Endodermal cell (in vitro differentiated cells): ENCODE data around the gene HCAR1. TPM values are rescaled to one million over a fixed set of nuclear protein-coding genes. Genes with fewer than 3 reads are reported as not detected.
"Not testable (repeated sequence)": the region's sequence is repeated elsewhere in the genome, so short reads cannot be mapped to it uniquely, and the experiment has no call there.

Source experiments
- DNase-seq: peaks from one replicate; pipeline ENCODE4 v3.0.0-alpha.2; 2017
- H3K27ac ChIP-seq: 2 replicates; pipeline ENCODE4 v1.5.1; 2013; ENCODE audit warnings: mild to moderate bottlenecking, low read depth, low read length, moderate library complexity
- H3K27me3 ChIP-seq: 2 replicates; pipeline ENCODE4 v1.6.1; 2013; ENCODE audit warnings: mild to moderate bottlenecking, low read length, moderate library complexity; ENCODE audit not compliant: insufficient read depth, control insufficient read depth, poor library complexity, severe bottlenecking
- H3K36me3 ChIP-seq: 2 replicates; pipeline ENCODE4 v1.7.0; 2013; ENCODE audit warnings: mild to moderate bottlenecking, low read length, moderate library complexity; ENCODE audit not compliant: control insufficient read depth, insufficient read depth
- H3K4me1 ChIP-seq: one replicate; pipeline ENCODE4 v1.7.0; 2013; ENCODE audit warnings: low read length; ENCODE audit not compliant: control insufficient read depth, insufficient read depth
- H3K4me3 ChIP-seq: 2 replicates; pipeline ENCODE4 v1.5.1; 2013; ENCODE audit warnings: mild to moderate bottlenecking, low read length, moderate library complexity
- H3K9ac ChIP-seq: 2 replicates; pipeline ENCODE4 v1.6.1; 2013; ENCODE audit warnings: mild to moderate bottlenecking, low read length, moderate library complexity; ENCODE audit not compliant: poor library complexity, severe bottlenecking; ENCODE audit errors: extremely low read depth
- H3K9me3 ChIP-seq: 2 replicates; pipeline ENCODE4 v1.6.1; 2013; ENCODE audit warnings: mild to moderate bottlenecking, low read length, moderate library complexity; ENCODE audit not compliant: control insufficient read depth
- H3K27ac Mint-ChIP-seq: 2 replicates; pipeline ENCODE4 v1.8.0; 2020; ENCODE audit warnings: mixed read lengths
- H3K27me3 Mint-ChIP-seq: 2 replicates; pipeline ENCODE4 v1.8.0; 2021; ENCODE audit warnings: mild to moderate bottlenecking, mixed read lengths; ENCODE audit not compliant: insufficient read depth
- H3K36me3 Mint-ChIP-seq: 2 replicates; pipeline ENCODE4 v1.8.0; 2020; ENCODE audit warnings: low read depth, mixed read lengths
- H3K4me1 Mint-ChIP-seq: 2 replicates; pipeline ENCODE4 v1.8.0; 2020; ENCODE audit warnings: mixed read lengths
- H3K4me3 Mint-ChIP-seq: 2 replicates; pipeline ENCODE4 v1.8.0; 2020; ENCODE audit warnings: mild to moderate bottlenecking, moderate library complexity, mixed read lengths
- H3K9me3 Mint-ChIP-seq: 2 replicates; pipeline ENCODE4 v1.8.0; 2020; ENCODE audit warnings: mild to moderate bottlenecking, mixed read lengths
- WGBS, 2 experiments: methylation state at CpG; one replicate each; pipeline versions ENCODE4 v1.1.5 to v1.1.7; 2013; ENCODE audit warnings: missing lambda C conversion rate in 2 of 2, mixed read lengths in 1 of 2; ENCODE audit not compliant: insufficient coverage in 1 of 2, insufficient read length in 1 of 2; 5-methylcytosine and 5-hydroxymethylcytosine counted together
- total RNA-seq, 2 donors: library from RNA; stranded (reverse); fragmentation: NEBNext Ultra II Directional in 1 of 2; extraction: Animal tissue kit (Norgen Biotek cat#: 25700) in 1 of 2; gene quantifications; 2 replicates in 1 of 2; 3 replicates in 1 of 2; pipeline ENCODE4 v1.2.1, GENCODE V29; 2021

Gene HCAR1
- total RNA-seq, 2 donors from 2014 or later = 0.04 TPM; not detected in 1

- H3K36me3 ChIP-seq, H3K9ac ChIP-seq, H3K9me3 ChIP-seq, H3K36me3 Mint-ChIP-seq, H3K27me3 Mint-ChIP-seq, H3K4me3 Mint-ChIP-seq, H3K27me3 ChIP-seq, H3K4me1 Mint-ChIP-seq, H3K27ac Mint-ChIP-seq, DNase-seq, H3K4me3 ChIP-seq, H3K27ac ChIP-seq, H3K9me3 Mint-ChIP-seq, H3K4me1 ChIP-seq: not testable (repeated sequence)
- WGBS, 2 experiments = no CpG with 5 or more reads among the region's 3 CpGs
These were observed 21.4 kb downstream of the HCAR1 start for GRCh38 chr12:122709287-122709686.

- H3K36me3 ChIP-seq, H3K27me3 ChIP-seq, H3K27ac Mint-ChIP-seq, H3K4me3 Mint-ChIP-seq, H3K4me1 ChIP-seq, H3K27me3 Mint-ChIP-seq, H3K36me3 Mint-ChIP-seq, H3K9me3 ChIP-seq, H3K4me1 Mint-ChIP-seq, H3K9ac ChIP-seq, H3K4me3 ChIP-seq, H3K27ac ChIP-seq, H3K9me3 Mint-ChIP-seq, DNase-seq: not testable (repeated sequence)
- WGBS, 2 experiments = no CpG with 5 or more reads among the region's 3 CpGs
These were observed 26.8 kb downstream of the HCAR1 start for GRCh38 chr12:122703841-122704240.

- not testable (repeated sequence) for H3K27me3 ChIP-seq, H3K27ac ChIP-seq, H3K36me3 ChIP-seq, DNase-seq, H3K36me3 Mint-ChIP-seq, H3K4me1 ChIP-seq, H3K9me3 Mint-ChIP-seq, H3K9ac ChIP-seq, H3K4me3 Mint-ChIP-seq, H3K27ac Mint-ChIP-seq, H3K4me3 ChIP-seq, H3K9me3 ChIP-seq, H3K27me3 Mint-ChIP-seq, H3K4me1 Mint-ChIP-seq
- WGBS, 2 experiments = 96 to 97% methylated on average over 9 to 22 of the region's 22 CpGs
These were observed 27.6 kb downstream of the HCAR1 start, which contains the start of gene HCAR2 for GRCh38 chr12:122702890-122703611. Gene HCAR2, minus strand, starts transcription at chr12:122703357. Its CDS starts 74 bp downstream, at chr12:122703283.

- not testable (repeated sequence) for H3K36me3 Mint-ChIP-seq
These were observed 29.2 kb downstream of the HCAR1 start for GRCh38 chr12:122701481-122701880.

GRCh38 chr12:122700038-122700710 is 30.5 kb downstream of the HCAR1 start:
- H3K4me1 Mint-ChIP-seq = peaks cover 13% of the 10 kb centered on the region
- not testable (repeated sequence) for DNase-seq, H3K36me3 Mint-ChIP-seq, H3K36me3 ChIP-seq, H3K27me3 Mint-ChIP-seq, H3K9ac ChIP-seq, H3K9me3 ChIP-seq, H3K27ac Mint-ChIP-seq, H3K4me3 Mint-ChIP-seq, H3K27ac ChIP-seq, H3K4me1 ChIP-seq, H3K4me3 ChIP-seq, H3K27me3 ChIP-seq, H3K9me3 Mint-ChIP-seq
- whole genome bisulfite sequencing, 2 experiments = 100% methylated on average over 1 of the region's 9 CpGs; no CpG with 5 or more reads in 1 of the 2 experiments

More at GRCh38 chr12:122701481-122701880, 29.2 kb downstream of the HCAR1 start:
- not testable (repeated sequence) for H3K4me3 Mint-ChIP-seq, H3K9me3 ChIP-seq, H3K9ac ChIP-seq, H3K36me3 ChIP-seq, H3K27me3 ChIP-seq, DNase-seq, H3K27me3 Mint-ChIP-seq, H3K9me3 Mint-ChIP-seq, H3K27ac Mint-ChIP-seq, H3K4me1 ChIP-seq, H3K27ac ChIP-seq, H3K4me3 ChIP-seq
- H3K4me1 Mint-ChIP-seq = peaks cover 13% of the 10 kb centered on the region
- 87 to 88% methylated on average over 3 of the region's 4 CpGs for WGBS, 2 experiments

GRCh38 chr12:122696922-122697321 is 33.7 kb downstream of the HCAR1 start:
- H3K36me3 ChIP-seq, H3K36me3 Mint-ChIP-seq, H3K4me3 Mint-ChIP-seq, H3K9ac ChIP-seq, H3K4me1 ChIP-seq, DNase-seq, H3K27ac Mint-ChIP-seq, H3K27ac ChIP-seq, H3K27me3 Mint-ChIP-seq, H3K4me3 ChIP-seq, H3K9me3 ChIP-seq, H3K9me3 Mint-ChIP-seq, H3K27me3 ChIP-seq: not testable (repeated sequence)
- H3K4me1 Mint-ChIP-seq = peaks cover 13% of the 10 kb centered on the region
- 98 to 100% methylated on average over 2 of the region's 2 CpGs for WGBS, 2 experiments
